ENCODE results near the gene C11orf87.

Gene C11orf87

DNA sequence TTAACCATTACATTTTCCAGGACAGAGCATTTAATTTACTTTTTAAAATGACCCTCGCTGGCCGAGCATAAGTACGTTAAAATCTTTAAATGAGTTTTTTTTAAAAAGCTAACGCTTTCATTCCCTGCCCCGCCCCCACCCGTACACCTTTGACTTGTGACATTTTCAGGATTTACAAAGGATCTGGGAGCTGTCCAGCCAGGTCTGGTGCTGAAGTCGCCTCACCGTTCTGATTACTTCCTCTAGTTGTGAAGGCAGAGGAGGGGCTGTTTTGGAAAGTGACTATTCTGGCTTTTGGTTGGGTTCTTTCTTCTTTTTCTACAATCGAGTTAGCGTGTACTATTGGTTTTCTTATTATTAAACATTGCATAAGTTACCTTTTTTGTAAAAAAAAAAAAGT lies 2.9 kb downstream of the C11orf87 start:
- no peak for ATAC-seq (replicated peaks)
- peaks cover 0 to 2% of the 10 kb centered on the region in 2 donors for H3K9me3 Mint-ChIP-seq
- H3K27ac Mint-ChIP-seq: no peak overlapping the region
- peaks cover 0 to 4% of the 10 kb centered on the region in 2 donors for H3K4me1 Mint-ChIP-seq
- no peak for DNase-seq
- H3K36me3 Mint-ChIP-seq: no peaks in the 10 kb centered on the region
- H3K27me3 Mint-ChIP-seq: peaks cover 42 to 48% of the 10 kb centered on the region in 2 donors
- H3K4me3 Mint-ChIP-seq: no peak overlapping the region

DNA sequence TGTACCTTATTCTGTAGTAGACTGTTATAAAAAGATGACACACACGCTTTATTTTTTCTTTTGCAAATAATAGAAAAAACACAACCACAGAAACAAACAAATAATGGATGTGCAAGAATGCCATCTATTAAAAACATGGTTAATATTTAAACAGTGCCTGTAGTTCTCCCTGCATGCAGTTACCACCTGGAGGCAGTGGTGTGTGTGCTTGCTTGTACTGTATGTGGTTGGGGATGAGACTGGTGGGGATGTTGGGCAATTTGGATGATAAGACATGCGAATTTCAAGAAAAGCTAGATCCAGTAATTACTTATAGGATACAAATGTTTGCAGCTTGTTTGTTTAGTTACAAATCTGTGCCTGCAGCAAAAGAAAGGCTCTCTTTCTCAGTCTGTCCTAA lies 3.6 kb downstream of the C11orf87 start:
- Mint-ChIP-seq H3K9me3 (peaks cover 0 to 2% of the 10 kb centered on the region in 2 donors), H3K4me3 (no peak overlapping the region), H3K27ac (no peak overlapping the region), H3K36me3 (no peaks in the 10 kb centered on the region), H3K4me1 (peaks cover 0 to 4% of the 10 kb centered on the region in 2 donors), H3K27me3 (peaks cover 42 to 48% of the 10 kb centered on the region in 2 donors)
- ATAC-seq (replicated peaks): no peak
- no peak for DNase-seq

DNA sequence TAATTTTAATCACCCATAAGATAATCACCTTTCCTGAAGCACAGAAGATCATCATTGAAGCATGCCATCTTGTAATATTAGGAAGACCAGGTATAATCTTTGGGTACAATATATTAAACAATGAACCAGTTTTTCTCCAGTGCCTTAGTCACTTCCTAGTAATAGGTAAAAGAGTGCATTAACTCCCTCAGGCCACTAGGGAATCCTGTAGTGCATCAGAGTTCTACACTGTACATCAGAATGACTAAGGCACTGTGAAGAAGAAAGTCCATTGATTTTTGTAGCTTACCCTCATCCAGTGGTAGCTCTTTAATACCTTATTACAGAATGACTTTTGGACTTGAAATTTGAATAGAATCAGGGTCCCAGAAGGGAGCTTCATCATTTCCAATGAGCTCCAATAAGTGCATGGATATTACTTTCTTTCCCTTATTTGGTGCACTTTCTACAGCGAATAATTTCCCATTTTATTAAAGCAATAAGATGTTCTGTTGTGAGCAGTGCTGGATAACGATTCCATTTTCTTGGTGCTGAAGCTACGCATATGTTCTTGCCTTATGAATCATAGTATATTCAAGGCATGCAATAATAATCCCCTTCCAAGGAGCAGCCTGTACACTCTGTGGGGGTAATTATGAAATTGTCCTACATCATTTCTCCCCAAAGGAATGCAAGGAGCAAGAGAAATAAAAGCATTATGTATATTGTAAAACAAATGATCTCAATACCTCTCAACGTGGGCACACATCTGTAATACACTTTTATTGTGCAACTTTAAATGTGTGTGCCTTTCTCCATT lies 4.7 kb downstream of the C11orf87 start:
- peak; percentile 44 to 62 for ATAC-seq (replicated peaks)
- Mint-ChIP-seq H3K4me3 (no peak overlapping the region), H3K36me3 (no peaks in the 10 kb centered on the region), H3K4me1 (peaks cover 0 to 4% of the 10 kb centered on the region in 2 donors), H3K27ac (no peak overlapping the region), H3K9me3 (peaks cover 0 to under 1% of the 10 kb centered on the region in 2 donors), H3K27me3 (peaks cover 31 to 37% of the 10 kb centered on the region in 2 donors)
- DNase-seq: no peak

DNA sequence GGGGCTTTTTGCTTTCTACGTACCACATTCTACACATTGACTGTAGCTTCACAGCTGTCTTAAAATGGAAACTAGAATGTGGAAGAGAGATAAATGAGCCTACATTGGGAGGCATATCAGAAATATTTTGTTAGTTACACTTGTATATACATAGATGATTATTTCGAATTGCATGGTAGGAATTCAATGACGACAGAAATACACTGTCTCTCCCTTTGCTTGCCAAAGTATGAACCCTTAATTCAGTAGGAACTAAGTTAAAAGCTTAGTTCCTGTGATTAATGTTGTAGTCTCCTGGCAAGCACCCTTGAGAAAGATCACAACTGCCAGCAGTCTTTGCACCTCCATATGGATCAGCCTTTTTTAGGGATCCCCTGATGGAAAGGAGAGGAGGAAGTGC lies 10.1 kb downstream of the C11orf87 start:
- Mint-ChIP-seq H3K9me3 (peaks cover 0 to 1% of the 10 kb centered on the region in 2 donors), H3K4me1 (no peaks in the 10 kb centered on the region), H3K27ac (no peak overlapping the region), H3K4me3 (no peak overlapping the region), H3K27me3 (no peaks in the 10 kb centered on the region), H3K36me3 (no peaks in the 10 kb centered on the region)
- no peak for DNase-seq
- no peak for ATAC-seq (replicated peaks)

DNA sequence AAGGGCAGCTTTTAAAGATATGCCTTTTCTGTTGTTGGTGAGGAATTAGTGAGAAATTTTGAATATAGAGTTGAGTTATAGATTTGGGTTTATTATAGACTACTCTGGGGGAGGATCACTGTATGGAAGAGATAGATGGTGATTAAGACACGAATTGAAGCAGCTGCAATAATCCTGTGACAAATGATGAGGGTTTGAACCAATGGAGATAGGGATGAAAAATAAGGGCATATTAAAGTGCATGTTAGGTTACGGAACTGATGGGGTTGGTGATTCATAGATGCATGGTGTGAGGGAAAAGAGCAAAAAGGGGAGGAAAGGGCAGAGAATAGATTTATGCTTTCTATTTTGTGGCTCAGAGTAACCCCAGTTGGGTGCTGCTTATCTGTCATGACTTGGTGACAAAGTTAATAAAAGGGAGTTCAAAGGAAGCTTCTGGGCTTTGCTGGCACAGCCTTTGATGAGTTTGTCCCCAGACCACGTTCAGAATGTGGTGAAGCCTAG lies 11.8 kb downstream of the C11orf87 start:
- H3K9me3 Mint-ChIP-seq: peaks cover 0 to 1% of the 10 kb centered on the region in 2 donors
- ATAC-seq (replicated peaks): no peak
- H3K4me3 Mint-ChIP-seq: no peak overlapping the region
- H3K36me3 Mint-ChIP-seq: no peaks in the 10 kb centered on the region
- no peak for DNase-seq
- H3K27ac Mint-ChIP-seq: no peak overlapping the region
- H3K27me3 Mint-ChIP-seq: no peaks in the 10 kb centered on the region
- H3K4me1 Mint-ChIP-seq: no peaks in the 10 kb centered on the region

DNA sequence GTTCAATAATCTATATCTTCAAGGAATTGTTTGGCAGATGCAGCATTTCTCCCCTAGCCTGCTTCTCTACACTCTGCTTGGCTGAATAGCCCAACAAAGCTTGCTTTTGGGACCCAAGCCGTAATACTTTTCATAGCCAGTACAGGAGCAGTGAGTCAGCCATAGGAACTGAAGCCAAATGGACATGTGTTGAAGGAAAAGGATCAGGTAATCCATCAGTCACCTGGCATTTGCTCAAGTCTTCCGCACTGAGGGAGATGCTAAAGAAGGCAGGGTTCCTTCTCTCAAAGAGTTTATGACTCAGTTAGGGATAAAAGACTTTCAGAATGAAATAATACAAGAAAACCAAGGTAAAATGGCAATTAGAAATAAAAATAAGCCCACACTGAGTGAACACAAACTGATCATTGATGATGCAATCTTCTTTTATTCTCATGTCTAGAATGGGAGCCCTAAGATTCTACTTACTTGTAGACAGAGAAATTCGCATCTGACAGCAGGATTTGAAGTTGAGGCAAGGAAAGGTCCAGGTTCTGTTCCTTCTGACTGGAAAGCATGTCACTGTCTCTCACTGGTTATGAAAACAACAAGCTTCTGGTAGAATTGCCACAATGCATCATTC lies 13.2 kb downstream of the C11orf87 start:
- H3K36me3 Mint-ChIP-seq: no peaks in the 10 kb centered on the region
- ATAC-seq (replicated peaks) (no peak), DNase-seq (no peak)
- no peaks in the 10 kb centered on the region for H3K4me1 Mint-ChIP-seq
- no peak overlapping the region for H3K27ac Mint-ChIP-seq
- no peaks in the 10 kb centered on the region for H3K27me3 Mint-ChIP-seq
- H3K4me3 Mint-ChIP-seq: no peak overlapping the region
- H3K9me3 Mint-ChIP-seq: peaks cover 0 to 1% of the 10 kb centered on the region in 2 donors

DNA sequence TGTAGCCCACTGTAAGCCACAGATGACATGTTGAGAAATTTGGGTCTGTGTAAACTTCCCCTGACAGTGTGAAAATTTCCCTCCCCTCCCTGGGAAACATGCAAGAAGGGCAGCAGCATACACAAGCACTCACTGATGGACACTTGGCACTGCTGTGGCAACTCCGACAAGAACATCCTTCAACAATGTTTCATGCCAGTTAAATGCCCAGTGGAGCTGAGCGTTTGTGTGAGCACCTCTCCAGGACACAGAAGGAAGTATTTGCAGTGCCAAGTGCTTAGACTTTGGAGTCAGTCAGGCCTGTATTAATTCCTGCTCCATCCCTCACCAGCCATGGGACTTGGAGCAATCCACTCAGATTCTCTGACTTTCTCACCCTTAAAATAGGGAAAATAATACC lies 17.7 kb downstream of the C11orf87 start:
- Mint-ChIP-seq H3K27ac (no peak overlapping the region), H3K36me3 (no peaks in the 10 kb centered on the region), H3K4me3 (no peak overlapping the region), H3K27me3 (no peaks in the 10 kb centered on the region), H3K4me1 (no peaks in the 10 kb centered on the region), H3K9me3 (no peaks in the 10 kb centered on the region)
- no peak for ATAC-seq (replicated peaks)
- no peak for DNase-seq

DNA sequence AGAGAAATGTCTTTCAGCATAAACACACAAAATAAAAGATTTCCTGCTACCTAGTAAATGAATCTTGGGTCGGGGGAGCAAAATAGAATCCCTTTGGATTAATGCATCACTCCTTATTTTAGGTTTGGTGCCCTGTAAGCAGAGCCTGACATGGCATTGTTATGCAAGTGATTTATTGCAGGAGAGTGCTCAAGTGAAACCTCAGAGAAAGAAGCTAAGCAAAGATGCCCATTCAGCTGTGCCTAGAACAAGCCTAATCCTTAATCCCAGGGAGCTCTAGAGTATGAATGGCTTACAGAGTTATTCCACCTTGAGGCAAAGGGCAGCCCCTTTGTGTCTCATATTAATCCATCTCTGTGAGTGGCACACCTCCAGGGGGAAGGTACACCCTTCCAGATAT lies 21.1 kb downstream of the C11orf87 start:
- H3K27me3 Mint-ChIP-seq: no peaks in the 10 kb centered on the region
- no peak overlapping the region for H3K4me3 Mint-ChIP-seq
- no peaks in the 10 kb centered on the region for H3K4me1 Mint-ChIP-seq
- no peak overlapping the region for H3K27ac Mint-ChIP-seq
- peaks cover 0 to 3% of the 10 kb centered on the region in 2 donors for H3K9me3 Mint-ChIP-seq
- DNase-seq: no peak
- no peaks in the 10 kb centered on the region for H3K36me3 Mint-ChIP-seq
- no peak for ATAC-seq (replicated peaks)

DNA sequence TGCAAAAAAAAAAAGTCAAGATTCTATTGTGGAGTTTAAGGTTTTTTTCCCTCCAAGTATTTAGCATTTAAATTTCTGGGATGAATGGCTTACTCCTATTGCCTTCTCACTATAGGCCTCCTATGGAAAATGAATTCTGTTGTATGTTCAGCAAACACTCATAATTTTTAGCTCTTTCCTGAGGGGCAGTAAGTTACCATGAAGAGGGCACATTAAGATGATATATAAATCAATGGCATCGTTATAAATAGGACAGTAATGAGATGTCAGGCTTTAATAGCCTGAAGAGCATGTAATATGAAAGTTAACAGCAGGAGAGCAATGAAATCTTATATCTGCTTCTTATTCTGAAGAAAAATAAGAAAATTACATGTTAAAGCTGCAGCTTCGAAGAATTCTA lies 32.9 kb downstream of the C11orf87 start:
- Mint-ChIP-seq H3K9me3 (peaks cover 1 to 3% of the 10 kb centered on the region in 2 donors), H3K27me3 (no peaks in the 10 kb centered on the region), H3K27ac (no peak overlapping the region), H3K4me1 (no peaks in the 10 kb centered on the region), H3K36me3 (no peaks in the 10 kb centered on the region), H3K4me3 (no peak overlapping the region)
- ATAC-seq (replicated peaks): no peak
- no peak for DNase-seq

Data from stimulated activated naive B cell treated with anti-CD40 and anti-IgM and Interleukin-4, amounts not matched to agents 10 μg/mL and 1 μg/mL and 100 μg/mL, for 72 hours (primary cell).